CD4-positive, alpha-beta T cell (primary cell): Measurements from ENCODE around the gene KCNQ1. TPM values are rescaled to one million over a fixed set of nuclear protein-coding genes. Genes with fewer than 3 reads are reported as not detected.

ENCODE experiments used
- ATAC-seq: fragments of 200-7000 bp; cut with Tn5 transposase; one replicate; pipeline ENCODE4 v1.10.0; 2022; ENCODE audit warnings: mild to moderate bottlenecking; ENCODE audit not compliant: poor library complexity
- CTCF ChIA-PET: fragments of 350-600 bp; sonication (Branson Sonifier 250); formaldehyde crosslinking; loops from one replicate; lab custom pipeline; 2021; ENCODE audit warnings: antibody characterized with exemption, inconsistent platforms; lab: Charles Lee
- POLR2A ChIA-PET: fragments of 350-600 bp; sonication (Branson Sonifier 250); formaldehyde crosslinking; loops from one replicate; lab custom pipeline; 2021; ENCODE audit warnings: antibody characterized with exemption, inconsistent platforms; lab: Charles Lee
- DNase-seq, 14 experiments: peaks; one replicate each; pipeline ENCODE4 v3.0.0-alpha.2; 2013 to 2020; ENCODE audit warnings: mixed read lengths in 2 of 14
- H3K27ac ChIP-seq, 2 donors: one replicate each; pipeline versions ENCODE4 v1.5.1 to v1.7.0; 2013; ENCODE audit warnings: low read length in 2 of 2, low read depth in 1 of 2, mild to moderate bottlenecking in 1 of 2
- H3K27me3 ChIP-seq, 2 experiments: 1 replicate in 1 of 2; 2 replicates in 1 of 2; pipeline versions ENCODE4 v1.6.1 to v1.7.0; 2013; ENCODE audit warnings: low read length in 2 of 2, control low read depth in 1 of 2, mild to moderate bottlenecking in 1 of 2, moderate library complexity in 1 of 2; ENCODE audit not compliant: insufficient read depth in 2 of 2, control insufficient read depth in 1 of 2
- H3K36me3 ChIP-seq: one replicate; pipeline ENCODE4 v1.6.1; 2013; ENCODE audit warnings: low read length, control low read depth; ENCODE audit not compliant: insufficient read depth
- H3K4me1 ChIP-seq: one replicate; pipeline ENCODE4 v1.6.1; 2013; ENCODE audit warnings: low read length, control low read depth; ENCODE audit not compliant: insufficient read depth
- H3K4me3 ChIP-seq: one replicate; pipeline ENCODE4 v1.5.1; 2013; ENCODE audit warnings: mild to moderate bottlenecking, low read length, moderate library complexity
- H3K9me3 ChIP-seq, 2 experiments: 1 replicate in 1 of 2; 2 replicates in 1 of 2; pipeline versions ENCODE4 v1.6.1 to v1.7.0; 2013; ENCODE audit warnings: low read length in 2 of 2, mild to moderate bottlenecking in 2 of 2, control low read depth in 1 of 2, moderate library complexity in 1 of 2; ENCODE audit not compliant: control insufficient read depth in 1 of 2, insufficient read depth in 1 of 2
- H3K27ac Mint-ChIP-seq: one replicate; pipeline ENCODE4 v1.8.0; 2020; ENCODE audit warnings: mixed read lengths
- H3K27me3 Mint-ChIP-seq: one replicate; pipeline ENCODE4 v1.8.0; 2021; ENCODE audit warnings: mixed read lengths
- H3K36me3 Mint-ChIP-seq: one replicate; pipeline ENCODE4 v1.8.0; 2021; ENCODE audit warnings: low read depth, mixed read lengths
- H3K4me1 Mint-ChIP-seq: one replicate; pipeline ENCODE4 v1.8.0; 2021; ENCODE audit warnings: low read depth, mixed read lengths
- H3K4me3 Mint-ChIP-seq: one replicate; pipeline ENCODE4 v1.8.0; 2020; ENCODE audit warnings: mild to moderate bottlenecking, mixed read lengths
- H3K9me3 Mint-ChIP-seq: one replicate; pipeline ENCODE4 v1.8.0; 2020; ENCODE audit warnings: mixed read lengths
- intact Hi-C, 2 experiments: fragments of 100-400 bp; cut with DNase I in 1 of 2; cut with micrococcal nuclease in 1 of 2; formaldehyde crosslinking; loops; one replicate each; pipeline versions ENCODE4 v1.15.1 to v1.9.0; 2023 to 2025; cut with DNase I, micrococcal nuclease
- total RNA-seq, 174 experiments: library from RNA in 2 of 174; stranded (reverse) in 2 of 174; gene quantifications; one replicate each; pipeline ENCODE4 v1.2.3 and lab custom pipeline; 2021 to 2026
- TF ChIP-seq, protein P1 (sequence below): fragments of 200-600 bp; IDR thresholded peaks from one replicate; pipeline ENCODE4 v1.8.0; 2022; ENCODE audit warnings: antibody characterized with exemption, mild to moderate bottlenecking

KCNQ1 gene
- total RNA-seq, 2 experiments from 2014 or later = 31.3 to 33.1 TPM

GRCh38 chr11:2400762-2401435 is 43.9 kb upstream of the KCNQ1 start:
- Mint-ChIP-seq H3K4me1 (peaks cover 17% of the 10 kb centered on the region), H3K4me3 (peak overlapping the region; percentile 98), H3K9me3 (no peaks in the 10 kb centered on the region), H3K27ac (peak overlapping the region; percentile 97), H3K36me3 (peaks cover 32% of the 10 kb centered on the region), H3K27me3 (no peaks in the 10 kb centered on the region)
- POLR2A ChIA-PET = interaction anchor here (0.7 to 3.3 kb wide), 17 partner anchors 12 to 1022 kb away, joined by 3 to 38 read pairs (median 5); partner anchors contain the start of genes C11orf21, CD81, KCNQ1 and NAP1L4
- Histone ChIP-seq H3K4me1 (peaks cover 31% of the 10 kb centered on the region), H3K4me3 (peak overlapping the region; percentile 89), H3K36me3 (peaks cover 35% of the 10 kb centered on the region), H3K9me3 (peaks cover 0 to 4% of the 10 kb centered on the region in 2 experiments), H3K27me3 (no peaks in the 10 kb centered on the region), H3K27ac (peak overlapping the region; percentile 78 to 91)
- DNase-seq (peak in 1 of 14 experiments; percentile 26), ATAC-seq (no peak)
- intact Hi-C loops = loop anchor here (1.0 to 10.0 kb wide), 5 partner anchors 23 to 981 kb away; partner anchors contain the start of genes C11orf21 (in 1 of the 2), CARS1 (in 1 of the 2), CTSD (in 1 of the 2) and TSPAN32 (in 1 of the 2)
- TF ChIP-seq, protein P1, sequence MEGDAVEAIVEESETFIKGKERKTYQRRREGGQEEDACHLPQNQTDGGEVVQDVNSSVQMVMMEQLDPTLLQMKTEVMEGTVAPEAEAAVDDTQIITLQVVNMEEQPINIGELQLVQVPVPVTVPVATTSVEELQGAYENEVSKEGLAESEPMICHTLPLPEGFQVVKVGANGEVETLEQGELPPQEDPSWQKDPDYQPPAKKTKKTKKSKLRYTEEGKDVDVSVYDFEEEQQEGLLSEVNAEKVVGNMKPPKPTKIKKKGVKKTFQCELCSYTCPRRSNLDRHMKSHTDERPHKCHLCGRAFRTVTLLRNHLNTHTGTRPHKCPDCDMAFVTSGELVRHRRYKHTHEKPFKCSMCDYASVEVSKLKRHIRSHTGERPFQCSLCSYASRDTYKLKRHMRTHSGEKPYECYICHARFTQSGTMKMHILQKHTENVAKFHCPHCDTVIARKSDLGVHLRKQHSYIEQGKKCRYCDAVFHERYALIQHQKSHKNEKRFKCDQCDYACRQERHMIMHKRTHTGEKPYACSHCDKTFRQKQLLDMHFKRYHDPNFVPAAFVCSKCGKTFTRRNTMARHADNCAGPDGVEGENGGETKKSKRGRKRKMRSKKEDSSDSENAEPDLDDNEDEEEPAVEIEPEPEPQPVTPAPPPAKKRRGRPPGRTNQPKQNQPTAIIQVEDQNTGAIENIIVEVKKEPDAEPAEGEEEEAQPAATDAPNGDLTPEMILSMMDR = no peak
- CTCF ChIA-PET = interaction anchor here (0.7 to 2.2 kb wide), 10 partner anchors 13 to 591 kb away, joined by 3 to 10 read pairs (median 4); partner anchors contain the start of genes C11orf21, CD81, NAP1L4 and TSPAN32

DNA sequence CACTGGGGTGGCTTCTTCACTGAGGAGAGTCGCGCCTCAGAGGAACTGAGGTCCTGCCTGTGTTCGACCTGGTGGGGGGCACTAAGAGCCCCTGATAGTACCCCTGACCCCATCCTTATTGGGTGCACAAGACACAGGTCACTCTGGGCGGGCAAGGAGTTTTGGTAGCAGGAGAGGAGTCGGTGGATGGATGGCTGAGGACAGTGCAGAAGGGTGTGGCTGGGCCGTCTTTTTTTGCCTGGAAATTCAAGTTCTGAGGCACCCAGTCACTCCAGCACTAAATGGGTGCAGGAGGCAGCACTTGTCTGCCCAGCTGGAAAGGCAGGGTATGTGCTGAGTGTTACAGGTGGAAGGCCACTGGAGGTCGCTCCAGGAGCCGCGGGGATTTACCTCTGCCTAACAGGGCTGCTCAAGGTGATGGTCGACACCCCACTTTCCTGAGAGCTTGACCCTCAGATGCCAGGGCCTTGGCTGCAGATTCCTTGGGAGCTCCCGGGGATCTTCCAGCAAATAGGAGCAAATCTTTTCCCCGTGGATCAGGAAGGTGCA is 43.3 kb upstream of the KCNQ1 start:
- peaks cover 29% of the 10 kb centered on the region for H3K36me3 ChIP-seq
- H3K9me3 ChIP-seq = peaks cover 0 to 4% of the 10 kb centered on the region in 2 experiments
- POLR2A ChIA-PET = interaction anchor here (0.9 to 3.3 kb wide), 4 partner anchors 24 to 588 kb away, joined by 3 to 38 read pairs (median 15); partner anchors contain the start of genes C11orf21, CD81 and TSPAN32
- DNase-seq = no peak
- peaks cover 32% of the 10 kb centered on the region for H3K36me3 Mint-ChIP-seq
- H3K9me3 Mint-ChIP-seq = no peaks in the 10 kb centered on the region
- intact Hi-C loops = loop anchor here in 1 of 2 experiments (5.0 to 10.0 kb wide), 4 partner anchors 99 to 981 kb away; partner anchors contain the start of genes C11orf21, CARS1, CTSD and TSPAN32
- peak overlapping the region; percentile 97 for H3K27ac Mint-ChIP-seq
- no peak for ATAC-seq
- H3K27me3 Mint-ChIP-seq = no peaks in the 10 kb centered on the region
- peak overlapping the region; percentile 78 to 91 for H3K27ac ChIP-seq
- no peaks in the 10 kb centered on the region for H3K27me3 ChIP-seq
- H3K4me3 ChIP-seq = peak overlapping the region; percentile 89
- peaks cover 17% of the 10 kb centered on the region for H3K4me1 Mint-ChIP-seq
- TF ChIP-seq, protein P1 = no peak
- H3K4me1 ChIP-seq = peaks cover 31% of the 10 kb centered on the region
- peak overlapping the region; percentile 98 for H3K4me3 Mint-ChIP-seq
- CTCF ChIA-PET = interaction anchor here (1.3 to 2.2 kb wide), 3 partner anchors 18 to 130 kb away, joined by 4 to 10 read pairs (median 5); no protein-coding TSS in a partner anchor

GRCh38 chr11:2402106-2402505 is 42.7 kb upstream of the KCNQ1 start:
- CTCF ChIA-PET = interaction anchor here (2.2 kb wide), 1 partner anchor 19 kb away, joined by 10 read pairs; no protein-coding TSS in a partner anchor
- TF ChIP-seq, protein P1 = no peak
- Histone ChIP-seq H3K27ac (no peak overlapping the region), H3K36me3 (peaks cover 26% of the 10 kb centered on the region), H3K9me3 (peaks cover 0 to 4% of the 10 kb centered on the region in 2 experiments), H3K4me3 (peak overlapping the region; percentile 89), H3K4me1 (peaks cover 33% of the 10 kb centered on the region), H3K27me3 (no peaks in the 10 kb centered on the region)
- no peaks in the 10 kb centered on the region for H3K27me3 Mint-ChIP-seq
- POLR2A ChIA-PET = interaction anchor here (3.3 kb wide), 1 partner anchor 25 kb away, joined by 38 read pairs; the partner anchor contains the start of gene CD81
- peak overlapping the region; percentile 98 for H3K4me3 Mint-ChIP-seq
- intact Hi-C loops = loop anchor here in 1 of 2 experiments (5.0 to 10.0 kb wide), 4 partner anchors 100 to 980 kb away; partner anchors contain the start of genes C11orf21, CARS1, CTSD and TSPAN32
- DNase-seq = no peak
- peak overlapping the region; percentile 27 for H3K27ac Mint-ChIP-seq
- H3K9me3 Mint-ChIP-seq = no peaks in the 10 kb centered on the region
- H3K36me3 Mint-ChIP-seq = peaks cover 32% of the 10 kb centered on the region
- no peak for ATAC-seq
- peaks cover 17% of the 10 kb centered on the region for H3K4me1 Mint-ChIP-seq
